Stomach (tissue), 9 donors: ENCODE results near the gene P3R3URF. TPM values are rescaled to one million over a fixed set of nuclear protein-coding genes. Genes with fewer than 3 reads are reported as not detected.

Experiments used
- DNase-seq, 2 donors: peaks; one replicate each; pipeline versions ENCODE4 v3.0.0 to v3.0.0-alpha.2; 2013 to 2019
- H3K27ac ChIP-seq, 5 donors: fragments of 200-600 bp in 4 of 5; sonication (generic) in 4 of 5; one replicate each; pipeline ENCODE4 v1.5.1; 2013 to 2019; ENCODE audit warnings: mild to moderate bottlenecking in 1 of 5, moderate library complexity in 1 of 5
- H3K27me3 ChIP-seq, 3 donors: fragments of 200-600 bp; sonication (generic); one replicate each; pipeline ENCODE4 v1.5.1; 2017 to 2019; ENCODE audit warnings: mixed run types in 1 of 3
- H3K36me3 ChIP-seq, 4 donors: fragments of 200-600 bp; sonication (generic); 1 replicate in 3 of 4; 2 replicates in 1 of 4; pipeline ENCODE4 v1.5.1; 2016 to 2019
- H3K4me1 ChIP-seq, 4 donors: fragments of 200-600 bp; sonication (generic); one replicate each; pipeline ENCODE4 v1.5.1; 2016 to 2019
- H3K4me3 ChIP-seq, 4 donors: fragments of 200-600 bp; sonication (generic) in 3 of 4; one replicate each; pipeline ENCODE4 v1.5.1; 2016 to 2019; ENCODE audit warnings: mild to moderate bottlenecking in 1 of 4
- H3K9me3 ChIP-seq, 4 donors: fragments of 200-600 bp; sonication (generic); one replicate each; pipeline ENCODE4 v1.5.1; 2016 to 2019
- CTCF ChIP-seq, 7 experiments: fragments of 450-650 bp in 4 of 7; fragments of 200-600 bp in 3 of 7; sonication (generic) in 3 of 7; IDR thresholded peaks; one replicate each; pipeline ENCODE4 v1.5.1; 2016 to 2019; ENCODE audit warnings: antibody characterized with exemption in 7 of 7, control low read depth in 2 of 7, mild to moderate bottlenecking in 1 of 7
- EP300 ChIP-seq: sonication (generic); formaldehyde crosslinking; IDR thresholded peaks from one replicate; pipeline ENCODE4 v1.6.1; 2017; ENCODE audit warnings: antibody characterized with exemption
- POLR2A ChIP-seq, 4 donors: fragments of 450-650 bp; IDR thresholded peaks; one replicate each; pipeline ENCODE4 v1.6.1; 2016; ENCODE audit warnings: antibody characterized with exemption in 4 of 4, control low read depth in 2 of 4, mild to moderate bottlenecking in 1 of 4, moderate library complexity in 1 of 4
- POLR2AphosphoS5 ChIP-seq, 3 donors: sonication (generic); formaldehyde crosslinking; IDR thresholded peaks; one replicate each; pipeline ENCODE4 v1.6.1; 2016; ENCODE audit warnings: antibody characterized with exemption in 3 of 3
- WGBS, 5 donors: extraction: QIAGEN DNeasy Blood & Tissue Kit in 3 of 5; methylation state at CpG; one replicate each; pipeline versions ENCODE4 v1.1.5 to v1.1.7; 2013 to 2018; 5-methylcytosine and 5-hydroxymethylcytosine counted together
- intact Hi-C: fragments of 100-400 bp; cut with DNase I; formaldehyde crosslinking; loops from one replicate; pipeline ENCODE4 v1.15.1; 2023; ENCODE audit warnings: low total_unique reads
- polyA plus RNA-seq, 3 donors: library from polyadenylated mRNA; stranded (reverse); fragments of 200-250 nt; gene quantifications; one replicate each; pipeline ENCODE4 v1.2.3, GENCODE V29; 2013
- total RNA-seq, 5 donors: library from RNA; depleted of rRNA; stranded (reverse); fragments of >200 nt; gene quantifications; one replicate each; pipeline versions ENCODE4 v1.1.0 to v1.2.3, GENCODE V29; 2014 to 2016
- donor health status: healthy with polysubstance abuse.
- donor health status: Bipolar disorder and iron deficiency.
- donor health status: healthy.

Gene P3R3URF
- total and polyA plus RNA-seq, 8 donors: not detected

- intact Hi-C loops: no loop called here
Measured at GRCh38 chr1:46187106-46187869, 11.0 kb upstream of the P3R3URF start.

GRCh38 chr1:46186076-46186475, 9.8 kb upstream of the P3R3URF start:
- Histone ChIP-seq H3K4me3 (no peak overlapping the region), H3K36me3 (peaks cover 6 to 46% (median 44%) of the 10 kb centered on the region in 4 donors), H3K4me1 (peaks cover 47 to 70% (median 69%) of the 10 kb centered on the region in 4 donors), H3K9me3 (no peaks in the 10 kb centered on the region), H3K27ac (peak overlapping the region in 4 of 5 donors; percentile 23 to 90 (median 87)), H3K27me3 (no peaks in the 10 kb centered on the region)
- intact Hi-C loops: no loop called here
- WGBS, 5 donors: 85 to 100% (median 89%) methylated on average over 2 of the region's 2 CpGs
- TF ChIP-seq EP300 (no peak), CTCF (IDR thresholded peaks at IDR 0.05) (no peak), POLR2A (IDR thresholded peaks at IDR 0.05) (no peak)
- DNase-seq: no peak

More at GRCh38 chr1:46187106-46187869, 11.0 kb upstream of the P3R3URF start:
- H3K27ac ChIP-seq: peak overlapping the region; percentile 73 to 90 (median 83)
- no peaks in the 10 kb centered on the region for H3K27me3 ChIP-seq
- TF ChIP-seq POLR2AphosphoS5 (IDR thresholded peaks at IDR 0.05) (peak in 2 of 3 donors; percentile 67 to 72), CTCF (IDR thresholded peaks at IDR 0.05) (no peak), POLR2A (IDR thresholded peaks at IDR 0.05) (no peak), EP300 (no peak)
- H3K4me3 ChIP-seq: no peak overlapping the region
- H3K4me1 ChIP-seq: peaks cover 46 to 67% (median 63%) of the 10 kb centered on the region in 4 donors
- WGBS, 5 donors: 41 to 82% (median 46%) methylated on average over 7 to 8 of the region's 8 CpGs
- DNase-seq: peak; percentile 80 to 90
- no peaks in the 10 kb centered on the region for H3K9me3 ChIP-seq
- peaks cover 10 to 58% (median 56%) of the 10 kb centered on the region in 4 donors for H3K36me3 ChIP-seq

- no peaks in the 10 kb centered on the region for H3K9me3 ChIP-seq
- no peaks in the 10 kb centered on the region for H3K27me3 ChIP-seq
- WGBS, 5 donors: 63 to 73% (median 69%) methylated on average over 4 to 7 of the region's 7 CpGs
- peaks cover 47 to 79% (median 75%) of the 10 kb centered on the region in 4 donors for H3K4me1 ChIP-seq
- H3K36me3 ChIP-seq: peaks cover 0 to 36% (median 34%) of the 10 kb centered on the region in 4 donors
- peak overlapping the region in 1 of 4 donors; percentile 15 for H3K4me3 ChIP-seq
- no peak for TF ChIP-seq POLR2A (IDR thresholded peaks at IDR 0.05)
- TF ChIP-seq POLR2AphosphoS5 (IDR thresholded peaks at IDR 0.05): no peak
- TF ChIP-seq CTCF (IDR thresholded peaks at IDR 0.05): no peak
- no peak for TF ChIP-seq EP300
- H3K27ac ChIP-seq: peak overlapping the region; percentile 85 to 90 (median 88)
- DNase-seq: no peak
- intact Hi-C loops: no loop called here
Measured at GRCh38 chr1:46184920-46185658, 8.8 kb upstream of the P3R3URF start.

- H3K9me3 ChIP-seq: no peaks in the 10 kb centered on the region
- WGBS, 5 donors: 69 to 74% (median 72%) methylated on average over 9 to 12 of the region's 12 CpGs
- DNase-seq: no peak
- H3K27me3 ChIP-seq: no peaks in the 10 kb centered on the region
- H3K4me3 ChIP-seq: peak overlapping the region in 2 of 4 donors; percentile 10 to 15
- peak overlapping the region; percentile 85 to 90 (median 88) for H3K27ac ChIP-seq
- intact Hi-C loops: no loop called here
- peaks cover 41 to 84% (median 75%) of the 10 kb centered on the region in 4 donors for H3K4me1 ChIP-seq
- peaks cover 0 to 26% (median 24%) of the 10 kb centered on the region in 4 donors for H3K36me3 ChIP-seq
- TF ChIP-seq POLR2AphosphoS5 (IDR thresholded peaks at IDR 0.05): no peak
- no peak for TF ChIP-seq EP300
- no peak for TF ChIP-seq CTCF (IDR thresholded peaks at IDR 0.05)
- TF ChIP-seq POLR2A (IDR thresholded peaks at IDR 0.05): no peak
Measured at GRCh38 chr1:46183926-46184557, 7.8 kb upstream of the P3R3URF start.
